ENCODE data around the gene ZNF628.
"Not testable (repeated sequence)": the region's sequence is repeated elsewhere in the genome, so short reads cannot be mapped to it uniquely, and the experiment has no call there.

The ZNF628 gene

GRCh38 chr19:55476100-55476775 lies at the start of gene ZNF628:
Gene ZNF628 (plus strand): TSS chr19:55476617. CDS start chr19:55479911, 3,294 bp downstream.
- peak; percentile 96 to 99 for DNase-seq (ENCODE audit: low read depth in 2 of 2)

- DNase-seq (ENCODE audit: low read depth in 2 of 2), result no peak
Observed at GRCh38 chr19:55431183-55431582, 45.2 kb upstream of the ZNF628 start.

GRCh38 chr19:55432241-55432959 lies 44.0 kb upstream of the ZNF628 start:
- DNase-seq (ENCODE audit: low read depth in 2 of 2), result no peak

GRCh38 chr19:55433292-55433691 lies 43.1 kb upstream of the ZNF628 start:
- DNase-seq (ENCODE audit: low read depth in 2 of 2), result no peak

GRCh38 chr19:55434356-55434919 lies 42.0 kb upstream of the ZNF628 start:
- DNase-seq (ENCODE audit: low read depth in 2 of 2), result no peak

- DNase-seq (ENCODE audit: low read depth in 2 of 2), result no peak
Observed at GRCh38 chr19:55435020-55435419, 41.4 kb upstream of the ZNF628 start.

GRCh38 chr19:55436847-55437246 lies 39.6 kb upstream of the ZNF628 start:
- DNase-seq (ENCODE audit: low read depth in 2 of 2), result no peak

GRCh38 chr19:55437410-55437809 lies 39.0 kb upstream of the ZNF628 start:
- DNase-seq (ENCODE audit: low read depth in 2 of 2), result no peak

- DNase-seq (ENCODE audit: low read depth in 2 of 2), result no peak
Observed at GRCh38 chr19:55439052-55439451, 37.4 kb upstream of the ZNF628 start.

GRCh38 chr19:55440411-55441105 lies 35.9 kb upstream of the ZNF628 start:
- DNase-seq (ENCODE audit: low read depth in 2 of 2), result no peak

GRCh38 chr19:55441319-55441691 lies 35.1 kb upstream of the ZNF628 start:
- DNase-seq (ENCODE audit: low read depth in 2 of 2), result no peak

GRCh38 chr19:55441692-55442321 lies 34.6 kb upstream of the ZNF628 start:
- DNase-seq (ENCODE audit: low read depth in 2 of 2), result no peak

GRCh38 chr19:55442372-55442961 lies 34.0 kb upstream of the ZNF628 start:
- DNase-seq (ENCODE audit: low read depth in 2 of 2), result no peak

- no peak for DNase-seq (ENCODE audit: low read depth in 2 of 2)
Observed at GRCh38 chr19:55443045-55443823, 33.2 kb upstream of the ZNF628 start, which contains the start of gene SHISA7. Gene SHISA7 (minus strand): TSS chr19:55443300. CDS start chr19:55442863, 437 bp downstream.

GRCh38 chr19:55443824-55444480 lies 32.5 kb upstream of the ZNF628 start:
- DNase-seq (ENCODE audit: low read depth in 2 of 2), result no peak

GRCh38 chr19:55444646-55445045 lies 31.8 kb upstream of the ZNF628 start:
- no peak for DNase-seq (ENCODE audit: low read depth in 2 of 2)

GRCh38 chr19:55446060-55446459 lies 30.4 kb upstream of the ZNF628 start:
- DNase-seq (ENCODE audit: low read depth in 2 of 2), result no peak

GRCh38 chr19:55447421-55448174 lies 28.8 kb upstream of the ZNF628 start:
- DNase-seq (ENCODE audit: low read depth in 2 of 2), result no peak

GRCh38 chr19:55448175-55448490 lies 28.3 kb upstream of the ZNF628 start:
- not testable (repeated sequence) for DNase-seq (ENCODE audit: low read depth in 2 of 2)

GRCh38 chr19:55449469-55449868 lies 26.9 kb upstream of the ZNF628 start:
- no peak for DNase-seq (ENCODE audit: low read depth in 2 of 2)
